HG03432 (cell line): ENCODE results near the gene APPL2.
"Not testable (repeated sequence)": the region's sequence is repeated elsewhere in the genome, so short reads cannot be mapped to it uniquely, and the experiment has no call there.

Experiments
- ATAC-seq: cut with Tn5 transposase; IDR thresholded peaks from one replicate; pipeline ENCODE4 v1.9.1; 2021; ENCODE audit warnings: mild to moderate bottlenecking, moderate library complexity; ENCODE audit not compliant: unreplicated experiment

APPL2 gene

GRCh38 chr12:105200385-105200784, 35.6 kb downstream of the APPL2 start:
- no peak for ATAC-seq

GRCh38 chr12:105198961-105199360, 37.0 kb downstream of the APPL2 start:
- ATAC-seq = no peak

GRCh38 chr12:105196090-105196489, 39.9 kb downstream of the APPL2 start:
- no peak for ATAC-seq

GRCh38 chr12:105194947-105195346, 41.0 kb downstream of the APPL2 start:
- ATAC-seq = no peak

GRCh38 chr12:105192624-105193225, 43.2 kb downstream of the APPL2 start:
- ATAC-seq = no peak

GRCh38 chr12:105190530-105190929, 45.4 kb downstream of the APPL2 start:
- ATAC-seq = no peak

GRCh38 chr12:105189293-105189692, 46.7 kb downstream of the APPL2 start:
- ATAC-seq = no peak

- not testable (repeated sequence) for ATAC-seq
These were observed 52.0 kb downstream of the APPL2 start for GRCh38 chr12:105183976-105184375.

GRCh38 chr12:105183406-105183805, 52.6 kb downstream of the APPL2 start:
- not testable (repeated sequence) for ATAC-seq

GRCh38 chr12:105179114-105179513, 56.9 kb downstream of the APPL2 start:
- not testable (repeated sequence) for ATAC-seq

- no peak for ATAC-seq
These were observed 58.8 kb downstream of the APPL2 start for GRCh38 chr12:105177208-105177607.

- no peak for ATAC-seq
These were observed 60.5 kb downstream of the APPL2 start for GRCh38 chr12:105175397-105175990.

GRCh38 chr12:105171691-105172436, 64.1 kb downstream of the APPL2 start:
- ATAC-seq = no peak

- no peak for ATAC-seq
These were observed 65.8 kb downstream of the APPL2 start for GRCh38 chr12:105170139-105170538.

GRCh38 chr12:105168006-105168405, 68.0 kb downstream of the APPL2 start:
- no peak for ATAC-seq

- ATAC-seq = no peak
These were observed 68.6 kb downstream of the APPL2 start for GRCh38 chr12:105167346-105167745.

- ATAC-seq = no peak
These were observed 69.2 kb downstream of the APPL2 start for GRCh38 chr12:105166736-105167135.

- ATAC-seq = no peak
These were observed 71.9 kb downstream of the APPL2 start for GRCh38 chr12:105164068-105164467.

GRCh38 chr12:105162174-105162573, 73.8 kb downstream of the APPL2 start:
- ATAC-seq = no peak

- ATAC-seq = no peak
These were observed 77.1 kb downstream of the APPL2 start for GRCh38 chr12:105158876-105159275.

- ATAC-seq = no peak
These were observed 78.4 kb downstream of the APPL2 start for GRCh38 chr12:105157606-105158005.

- no peak for ATAC-seq
These were observed 79.7 kb downstream of the APPL2 start for GRCh38 chr12:105156260-105156659.
